HT1080 (cell line): Measurements from ENCODE around the gene PRKAR2B. TPM values are rescaled to one million over a fixed set of nuclear protein-coding genes. Genes with fewer than 3 reads are reported as not detected.
"Not testable (repeated sequence)": the region's sequence is repeated elsewhere in the genome, so short reads cannot be mapped to it uniquely, and the experiment has no call there.

ENCODE experiments used
- DNase-seq: peaks from one replicate; pipeline ENCODE4 v3.0.0-alpha.2; 2015; ENCODE audit warnings: low read depth
- total RNA-seq: library from RNA; depleted of rRNA; stranded (reverse); fragments of >200 nt; shearing (Covaris generic); gene quantifications from 2 replicates; pipeline ENCODE4 v1.2.3, GENCODE V29; 2014

Gene PRKAR2B
- total RNA-seq, 1 experiment from 2014 or later: 14.7 TPM

DNA sequence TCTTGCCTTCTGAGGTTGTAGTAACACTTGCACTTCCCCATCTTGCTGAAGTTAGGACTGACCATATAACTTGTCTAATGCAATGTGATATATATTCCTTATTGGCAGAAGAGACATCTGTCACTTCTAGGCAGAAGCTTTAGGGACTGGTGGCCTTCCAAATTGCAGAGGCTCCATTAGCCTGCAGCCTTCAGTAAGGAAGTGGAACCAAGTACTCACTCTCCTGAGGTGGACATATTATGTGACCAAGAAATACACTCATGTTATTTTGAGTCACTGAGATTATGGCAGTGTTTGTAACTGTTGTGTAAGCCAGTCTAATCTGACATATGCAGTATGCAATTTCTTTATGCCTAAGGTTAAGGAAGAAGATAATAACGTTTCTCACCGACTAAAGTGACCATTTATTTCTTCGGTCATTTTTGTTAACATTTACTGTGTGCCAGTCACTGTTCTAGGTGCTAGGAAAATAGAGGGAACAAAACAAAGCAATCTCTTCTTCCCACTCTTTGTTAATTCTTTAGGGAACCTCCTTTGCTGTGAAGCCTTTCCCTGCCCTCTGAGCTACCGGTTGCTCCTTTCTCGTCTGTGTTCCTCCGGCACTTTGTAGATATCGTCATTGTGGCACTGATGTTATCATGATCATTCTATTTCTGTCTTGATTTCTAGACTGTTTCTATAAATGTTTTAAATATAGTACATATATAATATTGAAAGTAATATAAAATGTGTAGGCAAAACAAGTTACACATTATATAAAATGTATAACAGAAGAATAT is 71.4 kb downstream of the PRKAR2B start:
- DNase-seq: no peak

DNA sequence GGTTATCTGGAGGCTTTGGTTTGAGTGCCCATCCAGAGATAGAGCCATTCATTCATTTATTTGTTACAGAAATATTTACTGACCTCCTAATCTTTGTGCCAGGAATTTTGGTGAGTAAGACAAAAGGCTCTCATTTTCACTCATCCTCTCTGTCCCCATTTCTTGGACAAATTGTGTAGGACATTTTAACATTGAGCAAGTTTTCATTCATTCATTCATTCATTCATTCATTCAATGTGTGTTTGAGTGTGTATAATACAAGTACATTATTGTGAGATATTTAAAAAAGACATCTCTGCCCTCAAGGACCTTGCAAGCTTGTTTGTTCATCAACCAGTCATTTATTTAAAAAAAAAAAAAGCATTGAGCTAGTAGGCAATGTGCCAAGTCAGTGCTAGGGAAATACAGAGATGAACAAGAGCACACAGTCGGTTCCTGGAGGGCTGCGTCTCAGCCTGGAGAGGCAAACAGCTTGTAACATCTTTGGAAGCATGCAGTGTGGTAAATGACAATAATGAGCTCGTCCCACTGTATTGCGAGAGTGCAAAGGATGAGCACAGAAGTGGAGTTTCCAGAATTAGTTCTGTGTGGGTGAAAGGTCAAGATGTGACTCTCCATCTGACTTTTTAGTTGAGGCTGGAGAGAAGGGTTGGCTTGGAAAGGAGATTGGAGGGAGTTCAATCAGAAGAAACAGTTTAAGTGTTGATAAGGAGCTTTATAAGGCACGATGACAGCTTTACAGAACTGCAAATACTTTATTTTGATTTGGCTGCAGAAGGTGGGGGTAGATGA is 73.8 kb downstream of the PRKAR2B start:
- no peak for DNase-seq

DNA sequence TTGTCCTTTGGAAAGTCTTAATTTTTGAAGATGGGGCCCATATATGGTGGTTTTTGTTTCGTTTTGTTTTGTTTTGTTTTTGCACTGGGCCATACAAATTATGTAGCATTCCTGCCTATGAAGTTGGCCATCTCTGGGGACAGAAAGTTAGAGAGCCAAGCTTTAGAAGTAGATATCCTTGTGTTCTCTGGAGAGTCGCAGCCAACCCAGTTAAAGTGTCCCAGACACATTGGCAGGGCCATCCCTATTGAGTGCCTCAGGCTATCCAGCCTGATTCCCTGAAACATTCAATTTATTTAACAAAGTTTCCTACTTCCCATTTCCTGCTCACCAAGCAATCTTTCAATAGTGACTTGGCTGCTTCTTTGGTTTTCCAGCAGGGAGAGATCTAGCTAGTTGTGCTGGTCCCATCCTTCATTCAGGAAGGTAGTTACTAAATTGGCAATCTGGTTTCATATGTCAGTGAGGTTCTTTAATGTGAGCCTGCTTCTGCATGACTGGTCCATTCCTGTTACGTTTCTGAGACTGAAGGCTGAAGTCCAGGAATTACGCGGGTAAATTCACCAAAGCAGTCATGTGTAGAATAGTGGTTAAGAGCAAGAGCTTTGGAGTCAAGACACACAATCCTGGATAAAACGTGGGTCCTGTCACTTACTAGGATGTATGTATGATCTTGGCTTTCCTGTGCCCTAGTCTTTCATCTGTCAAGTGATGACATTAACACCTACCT is 75.0 kb downstream of the PRKAR2B start:
- no peak for DNase-seq

DNA sequence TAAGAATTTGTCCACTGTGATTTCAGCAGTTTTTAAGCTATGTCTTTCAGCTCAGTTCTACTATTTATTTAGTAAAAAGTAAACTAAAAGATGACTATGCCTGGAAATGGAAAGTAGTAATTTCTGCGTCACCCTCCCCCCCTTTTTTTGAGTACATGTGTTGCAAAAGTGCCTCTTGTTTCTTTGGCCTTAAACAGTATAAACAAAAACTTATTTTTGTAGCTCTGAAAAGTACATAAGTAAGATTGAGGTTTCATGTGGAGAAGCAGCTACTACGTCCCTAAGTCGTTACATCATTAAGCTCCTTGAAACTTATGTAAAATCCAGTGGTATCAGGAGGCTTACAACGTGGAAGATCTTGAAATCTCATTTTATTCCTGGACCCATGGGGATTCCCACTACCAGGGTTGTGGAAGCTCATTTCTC is 78.0 kb downstream of the PRKAR2B start:
- DNase-seq: no peak

- no peak for DNase-seq
Measured at GRCh38 chr7:107123392-107123791, 78.9 kb downstream of the PRKAR2B start.

DNA sequence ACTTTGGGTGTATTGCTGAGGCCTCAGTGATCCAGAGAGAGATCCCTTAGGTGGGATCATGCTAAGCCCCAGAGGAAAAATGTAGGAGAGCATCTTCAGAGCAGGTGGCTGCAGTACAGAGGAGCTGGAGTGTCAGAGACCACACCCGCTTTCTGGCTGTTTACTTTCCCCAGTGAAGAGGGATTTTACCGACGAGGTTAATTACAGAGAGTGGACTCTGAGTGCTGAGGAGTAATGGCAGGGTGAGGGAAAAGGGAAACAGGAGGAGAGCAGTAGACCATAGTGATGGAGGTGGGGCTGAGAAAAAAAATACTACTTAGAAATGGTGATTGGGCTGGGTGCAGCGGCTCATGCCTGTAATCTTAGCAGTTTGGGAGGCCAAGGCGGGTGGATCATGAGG is 81.0 kb downstream of the PRKAR2B start:
- no peak for DNase-seq

DNA sequence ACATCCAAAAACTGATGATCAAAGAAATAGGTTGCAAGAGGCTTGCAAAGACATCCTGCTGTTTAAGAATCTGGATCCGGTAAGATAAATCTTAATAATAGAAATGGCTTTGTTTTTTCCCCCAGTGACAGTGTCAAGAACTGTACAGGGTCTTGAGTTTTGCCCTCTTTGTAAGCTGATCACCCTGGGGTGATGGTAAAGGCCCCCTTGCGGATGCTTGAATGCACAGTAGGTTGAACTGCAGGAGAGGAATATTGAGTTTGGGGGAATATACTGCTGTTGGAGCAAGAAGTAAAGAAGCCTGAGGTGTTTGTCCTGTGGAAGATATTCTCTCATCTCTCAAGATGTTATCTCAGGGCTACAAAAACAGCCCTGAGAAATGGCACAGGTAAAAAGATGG is 83.7 kb downstream of the PRKAR2B start:
- no peak for DNase-seq

- DNase-seq: no peak
Measured at GRCh38 chr7:107128748-107129147, 84.2 kb downstream of the PRKAR2B start.

- no peak for DNase-seq
Measured at GRCh38 chr7:107130487-107131220, 86.1 kb downstream of the PRKAR2B start.

- no peak for DNase-seq
Measured at GRCh38 chr7:107133396-107133795, 88.9 kb downstream of the PRKAR2B start.

DNA sequence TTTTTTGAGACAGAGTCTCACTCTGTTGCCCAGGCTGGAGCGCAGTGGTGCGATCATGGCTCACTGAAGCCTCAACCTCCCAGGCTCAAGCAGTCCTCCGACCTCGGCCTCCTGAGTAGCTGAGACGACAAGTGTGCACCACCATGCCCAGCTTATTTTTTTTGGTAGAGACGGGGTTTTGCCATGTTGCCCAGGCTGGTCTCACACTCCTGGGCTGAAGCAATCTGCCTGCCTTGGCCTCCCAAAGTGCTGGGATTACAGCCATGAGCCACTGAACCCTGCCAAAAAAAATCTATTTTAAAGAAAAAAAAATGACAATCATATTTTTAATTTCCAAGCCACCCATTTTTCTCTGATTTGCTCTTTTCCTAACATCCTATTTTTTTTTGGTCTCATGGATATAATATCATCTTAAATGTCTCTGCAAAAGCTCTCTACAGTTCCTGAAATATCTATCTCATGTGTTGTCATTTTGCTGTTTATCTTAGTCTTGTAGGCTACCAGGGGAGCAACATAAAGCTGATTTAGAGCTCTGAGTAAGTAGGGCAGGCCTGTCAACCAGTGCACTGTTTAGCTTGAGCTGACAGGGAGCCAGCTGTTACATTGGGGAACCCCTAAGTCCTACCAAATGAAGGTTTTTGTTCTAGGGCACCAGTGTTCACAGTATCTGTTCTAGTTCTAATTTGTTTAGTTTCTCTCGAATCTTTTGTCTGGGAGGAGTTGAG is 94.4 kb downstream of the PRKAR2B start:
- no peak for DNase-seq

- not testable (repeated sequence) for DNase-seq
Measured at GRCh38 chr7:107143875-107144274, 99.4 kb downstream of the PRKAR2B start.

- DNase-seq: no peak
Measured at GRCh38 chr7:107145067-107145838, 100.7 kb downstream of the PRKAR2B start.

DNA sequence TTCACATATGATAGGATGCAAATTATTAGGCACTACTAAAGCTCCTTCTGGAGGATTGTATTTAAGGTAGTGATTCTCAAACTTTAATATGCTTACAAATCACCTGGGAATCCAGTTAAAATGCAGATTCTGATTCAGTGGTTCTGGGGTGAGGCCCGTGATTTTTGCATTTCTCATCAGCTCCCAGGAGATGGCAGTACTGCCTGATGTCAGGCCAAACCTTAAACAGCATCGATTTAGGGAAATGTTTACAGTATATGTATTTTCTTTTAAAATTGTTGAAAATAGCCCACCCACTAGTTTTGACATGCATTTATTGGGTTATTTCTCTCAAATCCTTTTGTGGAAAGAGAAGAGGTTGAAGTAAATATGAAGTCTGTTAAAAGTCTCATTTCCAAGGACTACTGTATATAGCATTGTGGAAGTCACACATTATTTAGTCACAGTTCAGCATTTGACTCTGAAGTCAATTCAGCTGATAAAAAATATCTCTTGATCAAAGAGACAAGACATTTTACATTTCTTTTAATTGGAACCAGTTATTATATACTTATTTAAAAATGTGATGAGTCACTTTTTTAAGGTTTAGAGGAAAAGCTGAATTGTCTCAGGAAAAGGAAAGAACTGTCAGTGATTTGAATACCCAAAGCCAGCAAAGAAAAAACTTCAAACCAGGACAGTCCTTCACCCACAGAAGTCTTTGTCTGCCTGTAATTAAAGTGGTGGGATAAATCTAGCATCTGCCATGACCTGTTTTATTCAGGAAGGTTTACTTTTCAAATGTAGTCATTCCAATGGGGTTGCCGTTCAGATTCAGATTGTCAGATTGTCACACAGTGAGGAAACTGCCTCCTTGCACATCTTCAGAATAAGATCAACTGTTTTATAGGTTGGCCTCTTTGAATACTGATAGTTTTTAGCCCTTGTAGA is 103.2 kb downstream of the PRKAR2B start:
- DNase-seq: peak; percentile 41

DNA sequence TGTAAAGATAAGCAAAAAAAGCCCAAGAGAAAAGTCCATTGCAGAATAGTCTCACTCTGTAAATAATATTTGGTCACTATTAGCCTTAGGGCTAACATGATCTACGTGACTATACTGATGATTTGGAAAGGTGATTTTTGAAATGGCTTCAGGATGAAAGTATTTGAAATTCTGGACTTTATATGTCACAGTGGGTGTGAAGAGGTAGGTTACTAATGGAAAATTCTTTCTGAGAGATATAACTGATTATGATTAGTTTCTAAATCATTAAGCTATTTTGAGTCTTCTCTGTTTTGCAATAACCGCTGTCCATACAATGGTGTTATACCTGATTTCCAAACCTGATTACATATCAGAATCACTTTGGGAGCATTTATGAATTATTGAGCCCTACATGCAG is 104.2 kb downstream of the PRKAR2B start:
- no peak for DNase-seq

DNA sequence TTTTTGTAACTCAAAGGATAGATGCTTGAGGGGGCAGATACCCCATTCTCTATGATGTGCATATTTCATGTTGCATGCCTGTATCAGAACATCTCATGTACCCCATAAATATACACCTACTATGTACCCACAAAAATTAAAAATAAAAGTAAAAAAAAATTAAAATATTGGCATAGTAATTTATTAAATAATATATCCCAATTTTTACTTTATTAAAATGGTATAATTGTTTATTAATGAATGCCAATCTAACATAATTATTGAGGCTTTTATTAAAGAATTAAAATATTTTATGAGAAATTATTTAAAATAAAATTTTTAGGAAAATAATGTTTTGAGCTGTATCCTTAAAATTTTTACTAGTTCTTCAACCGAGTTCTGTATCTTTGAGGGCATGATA is 105.4 kb downstream of the PRKAR2B start:
- DNase-seq: no peak

- peak; percentile 55 for DNase-seq
Measured at GRCh38 chr7:107150375-107151073, 106.0 kb downstream of the PRKAR2B start.

- no peak for DNase-seq
Measured at GRCh38 chr7:107151538-107151937, 107.0 kb downstream of the PRKAR2B start.
